GM12801 (cell line): Measurements from ENCODE around the gene CUEDC2.

Experiments used
- CTCF ChIP-seq: IDR thresholded peaks from one replicate; pipeline ENCODE4 v1.5.1; 2011; ENCODE audit warnings: control low read depth; ENCODE audit not compliant: insufficient read length; ENCODE audit errors: extremely low read depth

CUEDC2 gene

DNA sequence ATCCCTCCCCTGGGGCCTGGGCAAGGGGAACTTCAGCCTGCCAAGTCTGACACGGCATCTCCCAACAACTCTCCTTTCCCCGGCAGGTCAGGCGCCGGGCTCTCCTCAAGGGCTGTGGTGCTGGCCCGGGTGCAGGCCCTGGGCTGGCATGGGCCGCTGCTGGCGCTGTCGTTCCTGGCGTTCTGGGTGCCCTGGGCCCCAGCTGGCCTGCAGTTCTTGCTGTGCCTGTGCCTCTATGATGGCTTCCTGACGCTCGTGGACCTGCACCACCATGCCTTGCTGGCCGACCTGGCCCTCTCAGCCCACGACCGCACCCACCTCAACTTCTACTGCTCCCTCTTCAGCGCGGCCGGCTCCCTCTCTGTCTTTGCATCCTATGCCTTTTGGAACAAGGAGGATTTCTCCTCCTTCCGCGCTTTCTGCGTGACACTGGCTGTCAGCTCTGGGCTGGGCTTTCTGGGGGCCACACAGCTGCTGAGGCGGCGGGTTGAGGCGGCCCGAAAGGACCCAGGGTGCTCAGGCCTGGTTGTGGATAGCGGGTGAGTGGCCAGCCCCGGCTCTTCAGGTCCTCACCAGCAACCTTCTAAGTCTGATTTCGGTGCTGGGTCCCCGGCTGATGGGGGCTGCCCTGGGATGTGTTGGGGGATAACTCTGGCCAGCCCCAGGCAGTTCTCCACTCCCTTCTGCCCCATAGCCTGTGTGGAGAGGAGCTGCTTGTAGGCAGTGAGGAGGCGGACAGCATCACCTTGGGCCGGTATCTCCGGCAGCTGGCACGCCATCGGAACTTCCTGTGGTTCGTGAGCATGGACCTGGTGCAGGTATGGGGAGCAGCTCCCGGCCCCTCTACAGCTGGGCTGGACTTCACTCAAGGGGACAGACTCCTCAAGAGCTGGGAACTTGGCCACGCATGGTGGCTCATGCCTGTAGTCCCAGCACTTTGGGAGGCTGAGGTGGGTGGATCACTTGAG is 38.5 kb upstream of the CUEDC2 start:
- no peak for TF ChIP-seq CTCF

- TF ChIP-seq CTCF, result no peak
Measured at GRCh38 chr10:102468683-102469082, 36.3 kb upstream of the CUEDC2 start.

DNA sequence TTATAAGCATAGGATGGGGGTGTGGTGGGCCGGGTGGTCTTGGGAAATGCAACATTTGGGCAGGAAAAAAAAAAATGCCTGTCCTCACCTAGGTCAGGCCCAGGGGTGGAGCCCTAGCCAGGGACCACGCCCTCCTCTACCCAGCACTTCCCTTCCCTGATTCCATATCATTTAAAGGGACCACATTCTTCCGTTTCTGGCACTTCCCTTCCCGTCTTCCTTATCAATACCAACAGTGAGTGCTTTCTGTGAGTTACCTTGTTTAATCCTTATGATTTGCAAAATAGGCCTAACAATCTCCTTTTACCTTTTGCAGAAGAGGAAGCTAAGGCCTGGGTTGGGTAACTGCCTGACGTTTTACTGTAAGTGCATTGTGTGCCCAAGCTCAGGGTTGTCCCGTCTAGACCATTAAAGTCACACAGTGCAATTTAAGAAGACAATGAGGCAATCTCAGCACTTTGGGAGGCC is 35.6 kb upstream of the CUEDC2 start:
- TF ChIP-seq CTCF, result no peak

- TF ChIP-seq CTCF, result no peak
Measured at GRCh38 chr10:102467318-102467717, 34.9 kb upstream of the CUEDC2 start.

DNA sequence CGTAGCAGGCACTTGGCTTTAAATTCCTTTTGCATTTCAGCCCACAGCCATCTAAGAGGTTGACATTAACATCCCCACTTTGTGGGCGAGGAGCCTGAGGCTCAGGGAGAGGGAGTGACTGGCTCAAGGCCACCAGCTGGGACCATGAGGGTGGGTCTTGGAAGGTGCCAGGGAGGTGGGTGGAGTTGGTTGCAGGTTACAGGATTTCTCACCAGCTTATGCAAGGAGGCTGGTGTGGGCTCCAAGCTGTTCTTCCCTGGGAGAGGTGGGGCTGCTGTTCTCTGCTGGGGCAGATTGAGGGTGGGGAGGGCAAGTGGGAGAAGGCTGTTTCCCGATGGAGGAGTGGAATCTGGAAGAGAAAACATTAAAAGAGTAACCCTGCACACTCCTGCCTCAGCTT is 33.1 kb upstream of the CUEDC2 start:
- no peak for TF ChIP-seq CTCF

GRCh38 chr10:102463983-102464382 is 31.6 kb upstream of the CUEDC2 start:
- no peak for TF ChIP-seq CTCF

DNA sequence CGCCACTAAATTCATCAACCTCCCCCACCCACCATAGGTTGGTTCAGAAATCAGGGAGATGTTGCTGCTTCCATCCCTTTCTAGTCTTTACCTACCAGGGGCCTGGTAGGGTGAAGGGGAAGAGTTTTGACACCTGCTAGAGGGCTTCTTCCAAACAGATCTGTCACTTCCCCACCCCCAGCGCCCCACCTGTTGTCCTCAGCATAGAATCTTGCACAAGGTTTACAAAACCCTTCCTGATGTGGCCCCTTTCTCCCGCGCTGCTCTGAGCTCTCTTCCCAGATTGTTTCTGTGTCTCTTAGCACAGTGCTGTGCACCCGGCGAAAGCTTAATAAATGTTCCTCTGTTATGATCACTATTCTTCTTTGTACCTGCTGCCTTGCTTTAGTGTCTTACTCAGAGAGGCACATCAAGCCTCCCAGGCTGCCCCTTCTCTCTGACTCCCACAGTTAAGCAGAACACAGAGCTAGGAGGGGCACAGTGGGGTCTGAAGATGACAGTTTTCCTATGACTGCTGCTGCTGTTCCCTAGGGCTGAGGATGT is 30.2 kb upstream of the CUEDC2 start:
- no peak for TF ChIP-seq CTCF
